Gastroesophageal sphincter (tissue), 4 donors: ENCODE data around the gene ECHS1. TPM values are rescaled to one million over a fixed set of nuclear protein-coding genes. Genes with fewer than 3 reads are reported as not detected.

ENCODE experiments used
- ATAC-seq: fragments of 150-250 bp; one replicate; pipeline ENCODE4 v1.9.1; 2016; ENCODE audit warnings: mild to moderate bottlenecking, moderate library complexity
- H3K27ac ChIP-seq, 4 donors: fragments of 200-600 bp; sonication (generic) in 3 of 4; 1 replicate in 3 of 4; 2 replicates in 1 of 4; pipeline ENCODE4 v1.5.1; 2016 to 2019
- H3K27me3 ChIP-seq: fragments of 200-600 bp; sonication (generic); one replicate; pipeline ENCODE4 v1.5.1; 2019
- H3K36me3 ChIP-seq, 2 donors: fragments of 200-600 bp; sonication (generic); one replicate each; pipeline ENCODE4 v1.5.1; 2019; ENCODE audit warnings: control low read depth in 1 of 2
- H3K4me1 ChIP-seq, 3 donors: fragments of 200-600 bp; sonication (generic); 1 replicate in 2 of 3; 2 replicates in 1 of 3; pipeline ENCODE4 v1.5.1; 2016 to 2019; ENCODE audit warnings: control low read depth in 2 of 3
- H3K4me3 ChIP-seq, 2 donors: fragments of 200-600 bp; sonication (generic); one replicate each; pipeline ENCODE4 v1.5.1; 2019; ENCODE audit warnings: mild to moderate bottlenecking in 1 of 2, moderate library complexity in 1 of 2
- H3K9me3 ChIP-seq, 3 donors: fragments of 200-600 bp; sonication (generic); one replicate each; pipeline ENCODE4 v1.5.1; 2017 to 2019; ENCODE audit warnings: control low read depth in 2 of 3
- EP300 ChIP-seq: sonication (generic); formaldehyde crosslinking; IDR thresholded peaks from one replicate; pipeline ENCODE4 v1.6.1; 2017; ENCODE audit warnings: antibody characterized with exemption, mild to moderate bottlenecking
- POLR2A ChIP-seq, 2 donors: fragments of 450-650 bp; IDR thresholded peaks; one replicate each; pipeline ENCODE4 v1.6.1; 2017; ENCODE audit warnings: antibody characterized with exemption in 2 of 2, mild to moderate bottlenecking in 2 of 2, moderate library complexity in 1 of 2
- POLR2AphosphoS5 ChIP-seq: sonication (generic); formaldehyde crosslinking; IDR thresholded peaks from one replicate; pipeline ENCODE4 v1.6.1; 2017; ENCODE audit warnings: antibody characterized with exemption
- WGBS, 2 donors: methylation state at CpG; one replicate each; pipeline ENCODE4 v1.1.5; 2018; ENCODE audit warnings: low coverage in 1 of 2; 5-methylcytosine and 5-hydroxymethylcytosine counted together
- total RNA-seq, 4 donors: library from RNA; depleted of rRNA; stranded (reverse); fragments of >200 nt; gene quantifications; one replicate each; pipeline ENCODE4 v1.1.0, GENCODE V29; 2016
- TF ChIP-seq, protein P1 (sequence below), 4 experiments: fragments of 200-600 bp in 2 of 4; fragments of 450-650 bp in 2 of 4; sonication (generic) in 1 of 4; IDR thresholded peaks; one replicate each; pipeline ENCODE4 v1.5.1; 2017 to 2019; ENCODE audit warnings: antibody characterized with exemption in 4 of 4, mild to moderate bottlenecking in 2 of 4, moderate library complexity in 2 of 4

The ECHS1 gene
- total RNA-seq, 4 donors from 2014 or later: 67.7 to 81.8 (median 72.4) TPM

DNA sequence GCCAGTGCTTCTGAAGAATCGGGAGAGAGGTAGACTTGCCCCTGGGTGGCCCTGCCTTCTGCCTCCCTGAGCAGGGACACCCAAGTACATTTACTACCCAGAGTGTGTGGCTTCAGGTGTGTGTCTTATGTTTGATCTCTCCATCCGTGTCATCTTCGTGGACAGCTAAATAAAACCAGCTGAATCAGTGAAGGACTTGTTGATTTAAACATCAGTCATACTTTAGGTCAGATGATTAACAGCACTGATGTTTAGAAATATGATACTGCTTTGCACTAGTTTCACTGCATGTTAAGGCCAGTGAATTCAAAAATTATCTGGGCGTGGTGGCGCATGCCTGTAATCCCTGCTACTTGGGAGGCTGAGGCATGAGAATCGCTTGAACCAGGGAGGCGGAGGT lies 24.8 kb upstream of the ECHS1 start:
- H3K36me3 ChIP-seq: peaks cover 0 to 74% of the 10 kb centered on the region in 2 donors

DNA sequence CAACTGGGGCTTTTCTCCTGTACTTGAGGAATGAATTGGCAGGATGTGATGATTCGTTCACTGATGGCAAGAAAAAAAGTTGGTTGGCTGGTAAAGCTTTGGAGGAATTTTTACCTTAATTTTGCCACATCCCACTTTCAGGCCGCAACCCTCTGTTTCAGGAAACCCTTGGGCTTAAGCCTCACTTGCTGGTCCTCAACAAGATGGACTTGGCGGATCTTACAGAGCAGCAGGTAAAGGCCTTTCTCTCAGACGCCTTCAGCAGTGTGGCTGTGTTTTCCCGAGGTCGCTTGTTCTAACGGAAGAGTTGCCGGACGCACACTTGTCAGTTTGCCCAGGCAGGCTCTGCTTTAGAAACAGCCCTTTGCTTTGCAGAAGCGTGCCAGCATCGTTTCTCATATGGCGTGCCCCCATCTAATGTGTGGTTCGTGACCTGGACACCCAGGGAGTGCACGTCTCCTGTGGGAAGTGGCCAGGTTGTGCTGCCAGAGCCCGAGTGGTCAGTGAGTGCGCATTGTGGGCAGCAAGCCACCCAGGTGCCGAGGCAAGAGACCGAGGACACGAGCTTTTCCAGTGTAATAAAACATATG lies 23.0 kb upstream of the ECHS1 start:
- Histone ChIP-seq H3K9me3 (no peaks in the 10 kb centered on the region), H3K27ac (no peak overlapping the region), H3K4me3 (no peak overlapping the region), H3K36me3 (peaks cover 0 to 62% of the 10 kb centered on the region in 2 donors), H3K27me3 (no peaks in the 10 kb centered on the region), H3K4me1 (peaks cover 0 to 25% (median 7%) of the 10 kb centered on the region in 3 donors)
- 83% methylated on average over 6 to 7 of the region's 19 CpGs for WGBS, 2 donors
- no peak for TF ChIP-seq EP300
- TF ChIP-seq POLR2AphosphoS5: no peak
- no peak for TF ChIP-seq POLR2A (IDR thresholded peaks at IDR 0.05)
- TF ChIP-seq, protein P1, sequence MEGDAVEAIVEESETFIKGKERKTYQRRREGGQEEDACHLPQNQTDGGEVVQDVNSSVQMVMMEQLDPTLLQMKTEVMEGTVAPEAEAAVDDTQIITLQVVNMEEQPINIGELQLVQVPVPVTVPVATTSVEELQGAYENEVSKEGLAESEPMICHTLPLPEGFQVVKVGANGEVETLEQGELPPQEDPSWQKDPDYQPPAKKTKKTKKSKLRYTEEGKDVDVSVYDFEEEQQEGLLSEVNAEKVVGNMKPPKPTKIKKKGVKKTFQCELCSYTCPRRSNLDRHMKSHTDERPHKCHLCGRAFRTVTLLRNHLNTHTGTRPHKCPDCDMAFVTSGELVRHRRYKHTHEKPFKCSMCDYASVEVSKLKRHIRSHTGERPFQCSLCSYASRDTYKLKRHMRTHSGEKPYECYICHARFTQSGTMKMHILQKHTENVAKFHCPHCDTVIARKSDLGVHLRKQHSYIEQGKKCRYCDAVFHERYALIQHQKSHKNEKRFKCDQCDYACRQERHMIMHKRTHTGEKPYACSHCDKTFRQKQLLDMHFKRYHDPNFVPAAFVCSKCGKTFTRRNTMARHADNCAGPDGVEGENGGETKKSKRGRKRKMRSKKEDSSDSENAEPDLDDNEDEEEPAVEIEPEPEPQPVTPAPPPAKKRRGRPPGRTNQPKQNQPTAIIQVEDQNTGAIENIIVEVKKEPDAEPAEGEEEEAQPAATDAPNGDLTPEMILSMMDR (IDR thresholded peaks at IDR 0.05): no peak
- no peak for ATAC-seq

More for the DNA sequence above, 24.8 kb upstream of the ECHS1 start:
- Histone ChIP-seq H3K4me1 (peaks cover 0 to 25% (median 7%) of the 10 kb centered on the region in 3 donors), H3K27me3 (no peaks in the 10 kb centered on the region), H3K27ac (no peak overlapping the region), H3K9me3 (no peaks in the 10 kb centered on the region), H3K4me3 (no peak overlapping the region)
- 67 to 98% methylated on average over 1 to 5 of the region's 7 CpGs for WGBS, 2 donors
- no peak for ATAC-seq
- no peak for TF ChIP-seq POLR2A (IDR thresholded peaks at IDR 0.05)

DNA sequence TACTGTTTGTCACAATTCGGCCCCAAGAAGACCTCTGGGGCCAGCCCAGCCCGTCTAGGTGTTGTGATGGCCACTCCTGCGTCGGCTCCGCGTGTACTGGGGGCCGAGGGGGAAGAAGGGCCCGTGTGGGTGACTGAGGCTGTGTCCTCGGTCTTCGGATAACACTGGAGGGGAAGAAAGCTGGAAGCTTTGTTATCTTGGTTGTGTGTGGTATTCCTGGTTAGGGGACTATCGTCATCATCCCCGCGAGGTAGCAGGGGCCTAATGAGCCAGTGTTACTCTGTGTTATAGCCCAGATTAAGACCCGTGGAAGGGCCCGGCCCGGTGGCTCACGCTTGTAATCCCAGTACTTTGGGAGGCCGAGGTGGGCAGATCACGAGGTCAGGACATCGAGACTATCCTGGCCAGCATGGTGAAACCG lies 21.7 kb upstream of the ECHS1 start:
- Histone ChIP-seq H3K27me3 (no peaks in the 10 kb centered on the region), H3K36me3 (peaks cover 0 to 60% of the 10 kb centered on the region in 2 donors), H3K27ac (peak overlapping the region in 3 of 4 donors; percentile 78 to 90 (median 88)), H3K4me1 (peaks cover 0 to 25% (median 7%) of the 10 kb centered on the region in 3 donors), H3K9me3 (no peaks in the 10 kb centered on the region), H3K4me3 (peak overlapping the region; percentile 66 to 77)
- TF ChIP-seq POLR2A (IDR thresholded peaks at IDR 0.05) (no peak), POLR2AphosphoS5 (no peak), EP300 (no peak)
- TF ChIP-seq, protein P1 (IDR thresholded peaks at IDR 0.05): no peak
- WGBS, 2 donors: 20 to 72% methylated on average over 3 to 4 of the region's 21 CpGs
- ATAC-seq: no peak

DNA sequence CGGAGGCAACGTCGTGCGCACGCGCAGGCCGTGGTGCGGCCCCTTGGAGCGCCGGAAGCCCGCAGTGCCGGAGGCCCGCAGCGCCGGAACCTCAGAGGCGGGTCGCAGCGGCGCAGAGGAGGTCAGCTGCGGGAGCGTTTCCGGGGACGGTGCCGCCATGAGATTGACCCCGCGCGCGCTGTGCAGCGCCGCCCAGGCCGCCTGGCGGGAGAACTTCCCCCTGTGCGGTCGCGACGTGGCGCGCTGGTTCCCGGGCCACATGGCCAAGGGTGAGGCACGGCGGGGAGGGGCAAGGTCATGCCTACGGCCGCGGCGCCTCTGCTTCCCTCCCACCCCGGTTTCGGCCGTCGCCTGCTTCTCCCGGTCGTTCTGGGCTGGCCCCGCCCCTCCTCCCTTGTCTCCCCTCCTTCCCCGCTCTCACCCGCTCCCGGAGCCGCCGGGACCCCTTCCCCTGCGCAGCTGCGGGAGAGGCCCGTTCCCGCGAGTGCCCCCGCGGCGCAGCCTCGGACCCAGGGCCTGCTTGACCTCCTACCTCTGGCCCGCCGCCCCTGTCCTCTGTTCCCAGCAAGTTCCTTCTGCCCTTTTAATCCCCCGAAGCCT lies 21.0 kb upstream of the ECHS1 start, which contains the start of gene MTG1:
MTG1 (plus strand) TSS at position 94 of the 600 bp plus-strand sequence; CDS start at position 158, 64 bp downstream.
- H3K4me3 ChIP-seq: peak within 1 kb of the TSS; percentile 66 to 77
- peak within 1 kb of the TSS; percentile 3 to 90 (median 83) for H3K27ac ChIP-seq
- 0% methylated on average over 2 of the region's 69 CpGs; no CpG with 5 or more reads in 1 of the 2 donors for WGBS, 2 donors
- no peak for TF ChIP-seq EP300
- peak; percentile 89 for TF ChIP-seq POLR2AphosphoS5
- TF ChIP-seq POLR2A (IDR thresholded peaks at IDR 0.05): peak; percentile 73 to 78
- TF ChIP-seq, protein P1 (IDR thresholded peaks at IDR 0.05): peak in 3 of 4 experiments; percentile 48 to 62 (median 50)
- no peaks in the 10 kb centered on the region for H3K9me3 ChIP-seq
- H3K4me1 ChIP-seq: peaks cover 0 to 25% (median 7%) of the 10 kb centered on the region in 3 donors
- ATAC-seq: peak; percentile 99
- peaks cover 0 to 60% of the 10 kb centered on the region in 2 donors for H3K36me3 ChIP-seq
- H3K27me3 ChIP-seq: no peaks in the 10 kb centered on the region

DNA sequence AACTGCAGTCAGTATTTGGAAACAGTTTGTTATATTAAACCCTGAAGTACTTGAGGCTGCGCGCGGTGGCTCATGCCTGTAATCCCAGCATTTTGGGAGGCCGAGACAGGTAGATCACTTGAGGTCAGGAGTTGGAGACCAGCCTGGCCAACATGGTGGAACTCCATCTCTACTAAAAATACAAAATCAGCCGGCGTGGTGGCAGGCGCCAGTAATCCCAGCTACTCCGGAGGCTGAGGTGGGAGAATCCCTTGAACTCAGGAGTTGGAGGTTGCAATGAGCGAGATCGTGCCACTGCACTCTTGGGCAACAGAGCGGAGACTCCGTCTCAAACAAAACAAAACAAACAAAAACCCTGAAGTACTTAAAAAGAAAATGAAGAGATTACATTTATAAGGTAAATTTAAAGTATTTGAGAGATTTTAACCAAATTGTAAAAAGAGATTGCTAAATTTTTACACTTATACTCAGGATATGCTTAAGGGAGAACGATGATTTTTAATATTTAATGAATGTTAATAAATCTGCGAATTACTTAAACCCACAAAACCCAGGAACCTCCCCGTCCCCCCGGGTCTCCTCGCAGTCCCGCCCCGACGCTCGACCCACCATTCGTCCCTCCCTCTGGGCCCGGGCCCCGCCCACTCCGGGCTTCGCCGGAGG lies 20.4 kb upstream of the ECHS1 start:
- H3K27me3 ChIP-seq: no peaks in the 10 kb centered on the region
- no peak for ATAC-seq
- no peak for TF ChIP-seq POLR2AphosphoS5
- no peak for TF ChIP-seq EP300
- TF ChIP-seq, protein P1 (IDR thresholded peaks at IDR 0.05): no peak
- peaks cover 0 to 60% of the 10 kb centered on the region in 2 donors for H3K36me3 ChIP-seq
- peak overlapping the region; percentile 66 to 77 for H3K4me3 ChIP-seq
- WGBS, 2 donors: 40 to 42% methylated on average over 16 to 17 of the region's 27 CpGs
- peaks cover 0 to 25% (median 7%) of the 10 kb centered on the region in 3 donors for H3K4me1 ChIP-seq
- no peaks in the 10 kb centered on the region for H3K9me3 ChIP-seq
- peak overlapping the region in 3 of 4 donors; percentile 78 to 90 (median 88) for H3K27ac ChIP-seq
